Loucy (cell line): ENCODE results near the gene THBD.

Experiments
- CTCF ChIP-seq: fragments of 200-600 bp; sonication (generic); conservative IDR thresholded peaks from 2 replicates; pipeline ENCODE4 v1.5.1; 2014; ENCODE audit warnings: mild to moderate bottlenecking, antibody characterized with exemption, low read length
- EZH2phosphoT487 ChIP-seq: fragments of 200-600 bp; IDR thresholded peaks from 2 replicates; pipeline ENCODE4 v1.6.1; 2018; ENCODE audit warnings: antibody characterized with exemption, mild to moderate bottlenecking, moderate library complexity, borderline replicate concordance

- TF ChIP-seq CTCF (no peak), EZH2phosphoT487 (no peak)
Measured at GRCh38 chr20:23031346-23031745, 18.1 kb downstream of the THBD start.
